GM10266 (cell line): Measurements from ENCODE around the gene KLHL5.
"Not testable (repeated sequence)": the region's sequence is repeated elsewhere in the genome, so short reads cannot be mapped to it uniquely, and the experiment has no call there.

ENCODE experiments used
- DNase-seq: peaks from one replicate; pipeline ENCODE4 v3.0.0; 2012; ENCODE audit errors: extremely low spot score
- CTCF ChIP-seq: IDR thresholded peaks from 2 replicates; pipeline ENCODE4 v1.5.1; 2012; ENCODE audit warnings: mild to moderate bottlenecking, low read depth; ENCODE audit not compliant: control insufficient read depth, insufficient read depth; ENCODE audit errors: missing control alignments

Gene KLHL5

GRCh38 chr4:39134683-39135306, 72.8 kb downstream of the KLHL5 start:
- DNase-seq: peak; percentile 8

GRCh38 chr4:39138227-39138626, 76.2 kb downstream of the KLHL5 start:
- DNase-seq: not testable (repeated sequence)

More at GRCh38 chr4:39134683-39135306, 72.8 kb downstream of the KLHL5 start:
- TF ChIP-seq CTCF: no peak

GRCh38 chr4:39146211-39146610, 84.2 kb downstream of the KLHL5 start:
- no peak for TF ChIP-seq CTCF
- DNase-seq: no peak

- DNase-seq: no peak
- TF ChIP-seq CTCF: no peak
These were observed 92.0 kb downstream of the KLHL5 start for GRCh38 chr4:39154009-39154408.

GRCh38 chr4:39157520-39157919, 95.5 kb downstream of the KLHL5 start:
- no peak for DNase-seq
- no peak for TF ChIP-seq CTCF

- no peak for DNase-seq
These were observed 104.1 kb downstream of the KLHL5 start for GRCh38 chr4:39166177-39166576.

GRCh38 chr4:39166669-39167068, 104.6 kb downstream of the KLHL5 start:
- DNase-seq: no peak
- TF ChIP-seq CTCF: no peak

More at GRCh38 chr4:39166177-39166576, 104.1 kb downstream of the KLHL5 start:
- no peak for TF ChIP-seq CTCF

- no peak for DNase-seq
- no peak for TF ChIP-seq CTCF
These were observed 107.4 kb downstream of the KLHL5 start for GRCh38 chr4:39169426-39169825.
